Effector CD8-positive, alpha-beta T cell (primary cell): ENCODE results near the gene LRBA.

Source experiments
- DNase-seq: peaks from one replicate; lab custom pipeline; 2025; lab: John Stamatoyannopoulos, UW

LRBA gene

GRCh38 chr4:150725957-150726523, 289.0 kb downstream of the LRBA start:
- no peak for DNase-seq

DNA sequence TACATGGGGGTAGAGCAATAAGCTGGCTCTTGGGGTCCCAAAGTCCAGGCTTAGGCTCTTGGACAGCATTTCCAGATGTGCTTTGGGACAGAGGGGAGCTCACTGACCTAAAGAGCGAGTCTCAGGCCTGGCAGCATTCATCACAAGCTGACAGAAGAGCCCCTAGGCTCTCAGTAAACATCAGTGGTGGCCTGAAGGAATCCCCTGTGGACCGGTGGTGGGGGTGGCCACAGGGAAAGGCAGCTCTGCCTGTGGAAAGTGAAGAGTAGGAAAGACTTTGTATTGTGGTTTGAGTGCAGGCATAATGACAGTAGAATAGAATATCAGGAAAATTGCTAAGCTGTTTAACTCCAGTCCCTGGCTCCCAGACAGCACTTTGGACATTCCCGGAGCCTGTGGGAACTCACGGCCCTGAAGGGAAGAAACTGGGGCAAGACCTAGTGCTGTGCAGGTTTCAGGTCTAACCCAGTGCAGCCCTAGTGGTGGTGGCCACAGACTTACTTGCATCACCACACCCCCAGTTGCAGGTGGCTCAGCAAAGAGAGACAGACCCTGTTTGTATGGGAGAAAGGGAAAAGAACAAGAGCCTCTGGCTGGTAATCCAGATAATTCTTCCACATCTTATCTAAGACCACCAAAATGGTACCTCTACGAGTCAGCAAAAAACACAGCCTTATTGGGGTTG, 291.2 kb downstream of the LRBA start:
- DNase-seq = no peak

DNA sequence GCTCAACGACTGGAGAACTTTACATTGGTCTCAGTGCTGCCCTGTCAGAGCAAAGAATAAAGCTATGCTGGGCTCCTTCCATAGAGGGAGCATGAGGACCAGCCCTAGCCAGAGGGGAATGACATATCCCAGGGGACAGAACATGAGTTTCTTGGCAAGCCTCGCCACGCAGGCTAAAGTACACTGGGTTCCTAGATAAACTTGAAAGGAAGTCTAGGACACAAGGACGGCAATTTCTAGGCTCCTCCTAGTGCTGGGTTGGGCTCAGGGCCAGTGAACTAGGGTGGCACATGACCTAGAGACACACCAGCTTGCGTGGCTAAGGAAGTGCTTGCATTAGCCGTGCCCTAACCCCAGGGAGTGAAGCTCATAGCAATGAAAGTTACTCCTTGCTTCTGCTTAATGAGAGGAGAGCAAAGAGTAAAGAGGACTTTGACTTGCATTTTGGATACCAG, 292.1 kb downstream of the LRBA start:
- DNase-seq = no peak

DNA sequence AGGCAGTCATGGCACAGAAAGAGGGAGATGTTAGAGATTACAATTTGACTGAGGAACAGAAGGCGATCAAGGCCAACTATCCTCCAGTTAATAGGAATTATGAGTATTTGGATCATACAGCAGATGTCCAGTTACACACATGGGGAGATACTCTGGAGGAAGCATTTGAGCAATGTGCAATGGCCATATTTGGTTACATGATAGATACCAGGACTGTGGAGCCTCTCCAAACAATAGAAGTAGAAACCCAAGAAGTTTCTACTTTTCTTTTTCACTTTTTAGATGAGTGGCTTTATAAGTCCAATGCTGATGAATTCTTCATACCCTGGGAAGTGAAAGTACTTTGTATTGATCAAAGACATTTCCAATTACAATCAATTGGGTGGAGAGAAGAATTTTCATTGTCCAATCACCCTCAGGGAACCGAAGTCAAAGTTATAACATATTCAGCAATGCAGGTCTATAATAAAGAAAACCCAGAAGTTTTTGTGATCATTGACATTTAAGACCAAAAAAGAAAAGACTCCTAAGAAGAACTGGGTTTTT, 294.0 kb downstream of the LRBA start:
- DNase-seq = no peak

DNA sequence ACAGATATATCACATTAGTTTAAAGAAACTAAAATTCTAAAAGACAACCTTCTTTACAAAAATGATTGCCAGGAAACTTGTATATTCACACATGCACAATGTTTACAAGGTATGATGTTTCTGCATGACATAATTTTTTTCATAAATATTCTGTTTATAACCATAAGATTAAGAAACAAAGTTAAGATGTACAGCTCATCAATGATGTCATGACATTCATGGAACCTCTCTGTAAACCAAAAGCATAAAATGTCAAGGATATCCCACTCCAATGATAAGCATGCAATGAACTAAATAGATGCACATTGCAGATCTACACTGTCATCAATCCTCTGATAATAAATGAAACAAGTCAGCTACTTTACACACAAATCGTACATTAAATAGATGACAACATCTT, 297.1 kb downstream of the LRBA start:
- DNase-seq = no peak

DNA sequence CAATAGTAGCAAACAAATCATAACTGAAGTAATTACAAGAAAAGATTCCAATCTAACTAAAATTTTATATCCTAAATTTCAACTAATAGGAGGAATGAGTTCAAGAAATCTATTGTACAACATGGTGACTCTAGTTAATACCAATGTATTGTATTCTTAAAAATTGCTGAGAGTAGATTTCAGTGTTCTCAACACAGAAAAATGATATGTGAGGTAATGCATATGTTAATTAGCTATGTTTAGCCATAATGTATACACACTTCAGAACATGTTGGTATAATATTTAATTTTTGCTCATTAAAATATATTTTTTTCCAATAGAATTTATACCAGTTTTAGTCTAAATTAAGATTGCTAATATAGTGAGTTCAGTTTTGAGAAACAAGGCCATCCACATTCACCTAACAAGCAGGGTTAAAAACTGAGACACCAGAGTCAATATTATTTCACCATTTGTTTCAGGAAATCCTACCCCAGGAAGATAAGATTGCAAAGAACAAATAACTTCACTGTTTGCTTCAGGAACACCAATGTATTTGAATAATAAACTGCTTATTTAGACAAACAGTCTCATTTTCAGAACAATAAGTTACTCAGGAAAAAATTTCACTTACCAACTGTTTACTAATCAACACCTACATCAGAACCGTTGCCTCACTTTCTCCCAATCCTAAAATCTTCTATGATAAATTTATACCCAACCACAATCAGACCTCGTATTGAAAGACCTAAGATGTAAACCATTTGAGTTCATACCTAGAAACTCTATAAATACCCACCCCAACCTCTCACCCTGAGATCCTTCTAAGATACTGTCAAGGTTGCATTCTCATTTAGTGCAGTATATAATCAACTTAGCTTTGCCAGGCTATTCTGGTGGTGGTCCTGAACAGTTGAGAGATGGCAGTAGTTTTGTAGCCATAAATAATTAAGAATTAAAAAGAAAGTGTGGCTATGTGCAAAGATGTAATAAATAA, 300.3 kb downstream of the LRBA start:
- DNase-seq = no peak

- DNase-seq = no peak
Measured at GRCh38 chr4:150713251-150713650, 301.8 kb downstream of the LRBA start.

DNA sequence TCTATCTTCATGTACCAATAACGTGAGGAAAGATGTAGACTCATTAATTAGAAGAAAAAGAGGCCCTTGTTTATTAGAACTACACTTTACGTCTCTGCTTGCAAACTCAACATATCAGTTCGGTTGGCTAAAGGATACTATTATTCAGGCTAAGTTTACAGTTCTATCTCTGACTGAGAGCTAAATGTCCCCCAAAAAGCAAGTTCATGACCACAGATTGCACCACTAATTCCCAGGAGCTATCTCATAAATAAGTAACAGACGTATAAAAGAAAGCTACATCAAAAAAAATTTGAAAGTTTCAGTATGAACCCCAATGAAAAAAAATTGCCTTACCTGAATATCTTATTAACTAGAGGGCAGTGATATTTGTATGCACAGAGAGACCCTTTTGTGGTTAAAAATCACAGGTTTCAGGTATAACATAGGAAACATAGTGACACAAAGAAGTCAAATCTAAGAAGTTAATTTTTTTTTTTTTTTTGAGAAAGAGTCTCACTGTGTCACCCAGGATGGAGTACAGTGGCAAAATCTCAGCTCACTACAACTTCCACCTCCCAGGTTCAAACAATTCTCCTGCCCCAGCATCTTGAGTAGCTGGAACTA, 304.2 kb downstream of the LRBA start:
- DNase-seq = no peak

- no peak for DNase-seq
Measured at GRCh38 chr4:150708004-150708403, 307.1 kb downstream of the LRBA start.

- DNase-seq = no peak
Measured at GRCh38 chr4:150699599-150699998, 315.5 kb downstream of the LRBA start.

GRCh38 chr4:150695162-150695561, 319.9 kb downstream of the LRBA start:
- DNase-seq = no peak

DNA sequence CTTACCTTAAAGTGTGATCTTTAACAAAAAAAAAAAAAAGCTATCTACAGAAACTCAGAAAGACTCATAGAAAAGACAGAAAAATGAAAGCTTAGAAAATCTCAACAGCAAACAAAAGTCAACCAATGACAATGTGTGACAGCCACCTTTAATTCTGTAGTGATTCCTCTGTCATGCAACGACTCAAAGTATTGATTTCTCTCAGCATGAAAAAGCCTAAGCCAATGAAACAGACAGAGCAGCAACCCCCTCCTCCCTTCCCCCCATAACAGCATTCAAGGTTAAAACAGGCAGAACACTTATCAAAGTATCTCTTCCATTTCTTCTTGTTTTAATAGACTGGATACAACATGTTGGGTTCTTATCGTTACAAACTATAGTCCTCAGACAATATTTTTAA, 320.6 kb downstream of the LRBA start:
- DNase-seq = no peak

GRCh38 chr4:150683775-150684350, 331.2 kb downstream of the LRBA start:
- DNase-seq = no peak

DNA sequence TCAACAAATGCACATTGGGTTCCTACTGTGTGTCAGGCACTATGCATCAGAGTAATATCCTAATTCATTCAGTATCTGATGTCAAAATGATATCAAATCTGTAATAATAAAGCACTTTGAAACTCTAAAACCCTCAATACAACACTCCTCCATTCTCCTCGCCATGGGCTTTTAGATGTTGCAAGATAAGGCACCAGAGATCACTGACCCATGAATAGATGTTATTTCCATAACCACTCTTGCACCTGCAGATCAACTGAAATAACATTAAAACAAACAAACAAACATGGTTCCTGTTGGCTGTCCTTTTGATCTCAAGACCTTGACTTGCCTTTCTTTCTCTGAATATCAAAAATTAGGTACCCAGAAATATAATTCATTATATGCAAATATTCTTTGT, 333.0 kb downstream of the LRBA start:
- no peak for DNase-seq

DNA sequence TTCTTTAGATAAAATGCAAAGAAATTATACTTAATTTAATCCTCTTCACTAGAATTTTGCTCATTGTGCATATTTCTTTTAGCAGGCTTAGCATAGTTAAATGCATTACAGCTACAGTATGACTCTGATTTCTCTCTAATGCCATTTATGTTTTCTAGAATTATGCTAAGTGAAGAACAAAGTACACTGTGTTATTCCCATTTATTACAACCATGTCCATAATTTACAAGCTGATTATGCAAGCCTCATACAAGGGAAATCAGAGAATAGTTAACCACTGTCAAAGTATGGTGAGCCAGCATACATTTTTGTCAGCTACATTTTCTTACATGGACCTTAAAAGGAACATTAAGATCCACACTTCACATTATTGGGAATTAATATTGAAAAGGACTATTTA, 334.0 kb downstream of the LRBA start:
- DNase-seq = no peak

DNA sequence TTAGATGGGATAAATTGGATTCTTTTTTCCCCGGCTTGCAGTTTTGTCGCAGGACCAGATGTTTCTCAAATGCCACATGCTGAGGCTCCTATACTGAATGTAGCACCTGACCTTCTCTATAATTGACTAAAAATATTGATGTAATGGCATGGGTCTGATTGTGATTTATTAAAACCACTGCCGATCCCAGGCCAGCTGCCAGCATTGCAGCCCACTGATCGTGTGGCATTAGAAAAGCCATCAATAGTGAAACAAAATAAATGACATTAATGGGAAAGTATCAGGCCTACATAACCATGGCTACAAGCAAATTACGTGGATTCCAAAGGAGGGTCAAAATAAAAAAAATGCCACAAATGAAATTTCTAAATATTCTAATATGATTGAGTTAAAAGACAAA, 334.4 kb downstream of the LRBA start:
- no peak for DNase-seq

GRCh38 chr4:150679765-150680343, 335.2 kb downstream of the LRBA start:
- no peak for DNase-seq

- DNase-seq = no peak
Measured at GRCh38 chr4:150679018-150679764, 335.9 kb downstream of the LRBA start.

DNA sequence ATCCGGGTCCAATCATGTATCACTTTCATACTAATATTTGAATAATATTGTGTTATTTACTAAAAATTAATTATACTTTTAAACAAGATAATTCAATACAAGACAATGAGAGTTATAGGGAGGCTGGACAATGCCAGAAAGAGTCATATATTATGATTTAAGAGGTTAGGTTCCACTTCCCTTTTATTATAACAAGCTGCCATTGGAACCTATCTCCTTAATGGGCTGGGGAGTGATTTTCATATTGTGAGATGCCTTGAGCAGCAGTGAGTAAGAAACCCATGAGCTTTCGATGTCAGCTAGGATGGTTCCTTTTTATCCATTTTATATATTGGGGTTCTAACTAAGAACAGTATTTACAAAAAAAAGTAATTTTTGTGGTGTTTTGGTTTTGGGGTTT, 341.3 kb downstream of the LRBA start:
- DNase-seq = no peak

DNA sequence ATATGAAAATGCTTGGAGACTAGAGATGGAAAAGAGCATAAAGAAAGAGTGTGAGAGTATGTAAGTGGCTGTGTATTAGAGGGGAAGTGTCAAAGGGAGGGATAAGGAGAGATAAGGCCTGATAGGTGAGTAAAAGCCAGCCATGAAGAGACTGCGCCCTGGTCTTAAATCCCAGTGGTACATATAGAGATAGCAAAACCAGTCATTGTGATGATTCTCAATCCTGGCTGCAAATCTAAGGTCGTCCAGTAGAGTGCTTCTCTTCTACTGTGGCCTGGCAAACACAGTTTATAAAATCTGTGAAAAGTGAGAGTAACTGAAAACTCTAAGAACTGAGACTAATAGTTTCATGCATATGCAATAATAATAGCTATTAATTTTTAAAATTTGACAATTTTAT, 346.3 kb downstream of the LRBA start:
- DNase-seq = no peak

DNA sequence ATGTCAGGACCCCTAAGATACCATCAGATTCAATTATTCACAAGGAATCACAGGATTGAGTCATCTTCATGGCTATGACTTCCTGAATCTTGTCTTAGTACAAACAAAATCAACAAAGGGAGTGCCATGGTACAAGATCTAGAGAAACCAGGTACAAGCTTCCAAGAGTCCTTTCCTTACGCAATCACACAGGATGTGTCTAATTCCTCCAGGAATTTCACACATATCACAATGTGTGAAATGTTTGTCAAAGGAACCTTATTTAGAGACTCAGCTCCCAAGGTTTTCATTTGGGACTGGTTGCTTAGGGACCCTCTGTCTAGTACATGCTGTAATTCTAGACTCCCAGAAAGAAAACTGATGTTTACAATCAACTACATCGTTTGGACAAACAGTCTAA, 350.1 kb downstream of the LRBA start:
- DNase-seq = no peak
